ENCODE data around the gene AUTS2.

DNA sequence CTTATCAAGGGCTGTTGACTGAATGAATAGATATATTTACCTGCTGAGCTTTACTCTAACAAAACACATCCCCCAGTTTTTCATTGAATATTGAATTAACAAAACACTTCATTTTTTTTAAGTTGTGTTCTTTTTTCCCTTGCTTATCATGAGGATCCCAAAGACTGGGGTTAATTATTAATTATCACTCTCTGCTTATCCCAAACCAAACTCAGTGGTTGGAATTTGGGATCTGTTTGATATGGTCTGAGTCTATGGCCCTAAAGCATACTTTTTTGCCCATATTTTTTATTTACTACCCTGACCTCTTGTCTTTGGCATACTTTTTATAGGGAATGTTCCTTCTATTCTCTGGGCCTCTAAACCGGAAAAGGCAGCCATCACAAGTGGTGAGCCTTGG is 836.5 kb downstream of the AUTS2 start:
- TF ChIP-seq POLR2A (IDR thresholded peaks at IDR 0.05) (no peak), EP300 (IDR thresholded peaks at IDR 0.05) (no peak), POLR2AphosphoS5 (IDR thresholded peaks at IDR 0.05) (no peak)
- TF ChIP-seq, protein P1, sequence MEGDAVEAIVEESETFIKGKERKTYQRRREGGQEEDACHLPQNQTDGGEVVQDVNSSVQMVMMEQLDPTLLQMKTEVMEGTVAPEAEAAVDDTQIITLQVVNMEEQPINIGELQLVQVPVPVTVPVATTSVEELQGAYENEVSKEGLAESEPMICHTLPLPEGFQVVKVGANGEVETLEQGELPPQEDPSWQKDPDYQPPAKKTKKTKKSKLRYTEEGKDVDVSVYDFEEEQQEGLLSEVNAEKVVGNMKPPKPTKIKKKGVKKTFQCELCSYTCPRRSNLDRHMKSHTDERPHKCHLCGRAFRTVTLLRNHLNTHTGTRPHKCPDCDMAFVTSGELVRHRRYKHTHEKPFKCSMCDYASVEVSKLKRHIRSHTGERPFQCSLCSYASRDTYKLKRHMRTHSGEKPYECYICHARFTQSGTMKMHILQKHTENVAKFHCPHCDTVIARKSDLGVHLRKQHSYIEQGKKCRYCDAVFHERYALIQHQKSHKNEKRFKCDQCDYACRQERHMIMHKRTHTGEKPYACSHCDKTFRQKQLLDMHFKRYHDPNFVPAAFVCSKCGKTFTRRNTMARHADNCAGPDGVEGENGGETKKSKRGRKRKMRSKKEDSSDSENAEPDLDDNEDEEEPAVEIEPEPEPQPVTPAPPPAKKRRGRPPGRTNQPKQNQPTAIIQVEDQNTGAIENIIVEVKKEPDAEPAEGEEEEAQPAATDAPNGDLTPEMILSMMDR (IDR thresholded peaks at IDR 0.05), result no peak
